CD14-positive monocyte (primary cell): ENCODE data around the gene SLA2. TPM values are rescaled to one million over a fixed set of nuclear protein-coding genes. Genes with fewer than 3 reads are reported as not detected.

Source experiments
- DNase-seq, 3 donors: peaks; one replicate each; pipeline ENCODE4 v3.0.0-alpha.2; 2011 to 2022
- H2AFZ ChIP-seq: 2 replicates; pipeline ENCODE4 v1.6.0; 2012; ENCODE audit warnings: mild to moderate bottlenecking, low read depth, low read length, inconsistent platforms; ENCODE audit not compliant: insufficient read depth, poor library complexity, severe bottlenecking
- H3K27ac ChIP-seq, 2 donors: 1 replicate in 1 of 2; 2 replicates in 1 of 2; pipeline ENCODE4 v1.5.1; 2012 to 2013; ENCODE audit warnings: low read length in 2 of 2, control low read depth in 1 of 2, inconsistent platforms in 1 of 2, low read depth in 1 of 2, mild to moderate bottlenecking in 1 of 2
- H3K27me3 ChIP-seq, 2 donors: one replicate each; pipeline versions ENCODE4 v1.6.0 to v1.6.1; 2011 to 2013; ENCODE audit warnings: low read length in 2 of 2; ENCODE audit not compliant: control insufficient read depth in 2 of 2, insufficient read depth in 2 of 2
- H3K36me3 ChIP-seq, 2 donors: replicated peaks in 1 of 2; 1 replicate in 1 of 2; 2 replicates in 1 of 2; pipeline versions ENCODE4 v1.5.1 to v1.6.1; 2012 to 2013; ENCODE audit warnings: low read length in 2 of 2, control low read depth in 1 of 2, inconsistent platforms in 1 of 2, mild to moderate bottlenecking in 1 of 2; ENCODE audit not compliant: insufficient read depth in 2 of 2, control insufficient read depth in 1 of 2
- H3K4me1 ChIP-seq, 2 donors: 1 replicate in 1 of 2; 2 replicates in 1 of 2; pipeline versions ENCODE4 v1.5.1 to v1.6.1; 2012 to 2013; ENCODE audit warnings: low read length in 2 of 2, control low read depth in 1 of 2, inconsistent platforms in 1 of 2, mild to moderate bottlenecking in 1 of 2, moderate library complexity in 1 of 2; ENCODE audit not compliant: insufficient read depth in 2 of 2, control insufficient read depth in 1 of 2
- H3K4me2 ChIP-seq: replicated peaks from 2 replicates; pipeline ENCODE3; 2012; ENCODE audit warnings: low read length, moderate library complexity, mild to moderate bottlenecking; ENCODE audit not compliant: poor library complexity, severe bottlenecking; ENCODE audit errors: extremely low read depth
- H3K4me3 ChIP-seq, 3 experiments: fragments of 200-600 bp in 1 of 3; sonication (generic) in 1 of 3; replicated peaks in 1 of 3; 1 replicate in 2 of 3; 2 replicates in 1 of 3; pipeline ENCODE4 v1.5.1; 2011 to 2013; ENCODE audit warnings: low read length in 3 of 3, mild to moderate bottlenecking in 3 of 3, control low read depth in 2 of 3, low read depth in 2 of 3, inconsistent platforms in 1 of 3, moderate library complexity in 1 of 3
- H3K79me2 ChIP-seq: 2 replicates; pipeline ENCODE4 v1.6.0; 2012; ENCODE audit warnings: mild to moderate bottlenecking, control low read depth, inconsistent platforms, low read length, moderate library complexity; ENCODE audit not compliant: insufficient read depth
- H3K9ac ChIP-seq: 2 replicates; pipeline ENCODE4 v1.6.0; 2017; ENCODE audit warnings: low read length, mild to moderate bottlenecking; ENCODE audit not compliant: insufficient read depth, poor library complexity, severe bottlenecking
- H3K9me3 ChIP-seq, 2 donors: replicated peaks in 1 of 2; 1 replicate in 1 of 2; 2 replicates in 1 of 2; pipeline versions ENCODE4 v1.5.1 to v1.6.1; 2012 to 2013; ENCODE audit warnings: low read length in 2 of 2, control low read depth in 1 of 2; ENCODE audit not compliant: control insufficient read depth in 1 of 2, insufficient read depth in 1 of 2
- H4K20me1 ChIP-seq: 2 replicates; pipeline ENCODE4 v1.6.0; 2012; ENCODE audit warnings: mild to moderate bottlenecking, low read length, control low read depth, moderate library complexity; ENCODE audit not compliant: insufficient read depth
- H3K27ac Mint-ChIP-seq, 7 donors: one replicate each; pipeline ENCODE4 v1.8.0; 2020; ENCODE audit warnings: mild to moderate bottlenecking in 7 of 7, mixed read lengths in 7 of 7, moderate library complexity in 6 of 7, inconsistent platforms in 2 of 7
- H3K27me3 Mint-ChIP-seq, 3 donors: one replicate each; pipeline ENCODE4 v1.8.0; 2021 to 2022; ENCODE audit warnings: low read depth in 3 of 3, mild to moderate bottlenecking in 3 of 3, mixed read lengths in 3 of 3, moderate library complexity in 3 of 3, inconsistent platforms in 1 of 3
- H3K36me3 Mint-ChIP-seq, 2 donors: one replicate each; pipeline ENCODE4 v1.8.0; 2020; ENCODE audit warnings: mixed read lengths in 2 of 2, inconsistent platforms in 1 of 2, mild to moderate bottlenecking in 1 of 2
- H3K4me1 Mint-ChIP-seq: one replicate; pipeline ENCODE4 v1.8.0; 2020; ENCODE audit warnings: mild to moderate bottlenecking, mixed read lengths
- H3K4me3 Mint-ChIP-seq, 2 donors: one replicate each; pipeline ENCODE4 v1.8.0; 2020; ENCODE audit warnings: mild to moderate bottlenecking in 2 of 2, mixed read lengths in 2 of 2, moderate library complexity in 1 of 2
- H3K9me3 Mint-ChIP-seq, 7 donors: one replicate each; pipeline ENCODE4 v1.8.0; 2020 to 2022; ENCODE audit warnings: mixed read lengths in 7 of 7, mild to moderate bottlenecking in 6 of 7, moderate library complexity in 6 of 7, inconsistent platforms in 2 of 7
- CTCF ChIP-seq: fragments of 200-600 bp; IDR thresholded peaks from one replicate; pipeline ENCODE4 v1.8.0; 2022; ENCODE audit warnings: antibody characterized with exemption, mild to moderate bottlenecking
- WGBS: methylation state at CpG from one replicate; pipeline ENCODE4 v1.1.5; 2013; ENCODE audit warnings: missing lambda C conversion rate; ENCODE audit not compliant: insufficient coverage; 5-methylcytosine and 5-hydroxymethylcytosine counted together
- intact Hi-C, 2 donors: fragments of 100-400 bp; cut with micrococcal nuclease; formaldehyde crosslinking; loops; one replicate each; pipeline versions ENCODE4 v1.15.0 to v1.15.1; 2023
- polyA plus RNA-seq, 3 donors: library from polyadenylated mRNA; depleted of rRNA in 1 of 3; unstranded in 2 of 3; stranded (reverse) in 1 of 3; fragments of 300-500 nt in 2 of 3; fragments of >200 nt in 1 of 3; fragmentation: Illumina TruSeq in 2 of 3; gene quantifications; 1 replicate in 2 of 3; 2 replicates in 1 of 3; pipeline ENCODE4 v1.2.3, GENCODE V29; 2012 to 2021

Gene SLA2
- polyA plus RNA-seq, 3 donors = 0.16 to 0.19 (median 0.17) TPM

DNA sequence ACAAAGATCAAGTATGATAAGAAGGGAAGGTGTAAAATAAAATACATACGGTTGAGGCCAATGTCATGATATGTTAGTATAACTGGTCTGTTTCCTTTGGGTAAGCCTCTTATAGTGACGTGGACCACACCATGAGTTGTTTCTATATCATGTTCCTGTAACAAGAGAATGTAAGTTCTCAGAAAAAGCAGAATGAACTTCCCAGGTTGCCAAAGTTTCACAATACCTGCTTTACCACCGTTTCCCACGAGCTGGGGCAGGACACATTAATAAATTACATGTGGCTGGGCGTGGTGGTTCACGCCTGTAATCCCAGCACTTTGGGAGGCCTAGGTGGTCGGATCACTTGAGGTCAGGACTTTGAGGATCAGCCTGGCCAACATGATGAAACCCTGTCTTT lies 42.6 kb upstream of the SLA2 start:
- Histone ChIP-seq H3K4me1 (no peaks in the 10 kb centered on the region), H3K27ac (no peak overlapping the region), H3K4me2 (no peak overlapping the region), H4K20me1 (no peaks in the 10 kb centered on the region), H3K79me2 (no peaks in the 10 kb centered on the region), H3K9ac (no peak overlapping the region), H3K4me3 (no peak overlapping the region), H3K27me3 (no peaks in the 10 kb centered on the region), H3K9me3 (no peaks in the 10 kb centered on the region), H3K36me3 (peaks cover 2 to 30% of the 10 kb centered on the region in 2 donors), H2AFZ (no peak overlapping the region)
- Mint-ChIP-seq H3K36me3 (peaks cover 18 to 20% of the 10 kb centered on the region in 2 donors), H3K4me1 (no peaks in the 10 kb centered on the region), H3K4me3 (no peak overlapping the region), H3K9me3 (no peaks in the 10 kb centered on the region), H3K27ac (no peak overlapping the region), H3K27me3 (no peaks in the 10 kb centered on the region)
- WGBS = no CpG with 5 or more reads among the region's 7 CpGs
- intact Hi-C loops = no loop called here
- DNase-seq = no peak
- no peak for TF ChIP-seq CTCF

DNA sequence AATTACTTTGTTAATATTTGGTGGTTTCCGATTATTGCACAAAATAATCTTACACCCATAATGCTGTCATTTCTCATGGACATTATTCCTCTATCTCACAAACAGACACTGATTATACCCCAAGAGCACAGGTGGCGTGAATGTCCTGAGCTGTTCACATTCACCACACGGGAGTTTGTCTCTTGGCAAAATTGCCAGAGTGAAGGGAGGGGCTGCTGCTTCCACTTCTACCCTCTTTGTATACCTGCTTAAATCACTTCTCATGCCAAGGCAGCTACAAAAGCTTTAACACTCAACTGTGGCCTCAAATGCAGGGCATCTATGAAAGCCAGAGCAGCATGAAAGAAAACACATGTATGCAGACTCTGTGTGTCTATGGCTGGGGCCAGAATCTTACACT lies 41.9 kb upstream of the SLA2 start:
- no peak overlapping the region for H3K4me2 ChIP-seq
- no peaks in the 10 kb centered on the region for H3K9me3 Mint-ChIP-seq
- DNase-seq = no peak
- WGBS = no CpG with 5 or more reads among the region's 3 CpGs
- H4K20me1 ChIP-seq = no peaks in the 10 kb centered on the region
- peaks cover 18 to 23% of the 10 kb centered on the region in 2 donors for H3K36me3 Mint-ChIP-seq
- H2AFZ ChIP-seq = no peak overlapping the region
- TF ChIP-seq CTCF = no peak
- H3K4me1 ChIP-seq = no peaks in the 10 kb centered on the region
- no peaks in the 10 kb centered on the region for H3K9me3 ChIP-seq
- no peak overlapping the region for H3K4me3 Mint-ChIP-seq
- no peak overlapping the region for H3K27ac ChIP-seq
- intact Hi-C loops = no loop called here
- H3K79me2 ChIP-seq = no peaks in the 10 kb centered on the region
- no peak overlapping the region for H3K9ac ChIP-seq
- no peak overlapping the region for H3K4me3 ChIP-seq
- H3K27me3 Mint-ChIP-seq = no peaks in the 10 kb centered on the region
- no peaks in the 10 kb centered on the region for H3K27me3 ChIP-seq
- H3K36me3 ChIP-seq = peaks cover 2 to 30% of the 10 kb centered on the region in 2 donors
- H3K4me1 Mint-ChIP-seq = no peaks in the 10 kb centered on the region
- peak overlapping the region in 1 of 7 donors; percentile 3 for H3K27ac Mint-ChIP-seq
